ENCODE measurements around the gene TRIB2.
A peak's percentile ranks its signal among the peaks of the same experiment; 100 is the strongest.

Gene TRIB2

DNA sequence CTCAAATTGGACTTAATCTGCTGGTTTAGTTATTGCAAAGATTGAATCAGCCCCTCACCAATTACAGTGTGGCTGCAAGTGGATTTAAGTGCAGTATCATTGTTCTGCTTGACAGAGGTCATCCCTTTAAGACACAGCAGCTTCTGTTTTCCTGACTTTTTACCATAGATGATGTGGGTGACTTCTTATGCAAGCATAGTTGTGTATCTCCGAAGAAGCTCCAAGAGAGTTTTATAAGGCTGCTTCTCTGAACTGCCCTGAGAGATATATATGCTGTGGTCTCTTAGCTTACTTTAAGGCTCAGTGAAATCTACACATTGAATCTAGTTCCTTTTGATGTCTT is 3.5 kb downstream of the TRIB2 start:
- DNase-seq (ENCODE audit: low read depth in 2 of 2): no peak

DNA sequence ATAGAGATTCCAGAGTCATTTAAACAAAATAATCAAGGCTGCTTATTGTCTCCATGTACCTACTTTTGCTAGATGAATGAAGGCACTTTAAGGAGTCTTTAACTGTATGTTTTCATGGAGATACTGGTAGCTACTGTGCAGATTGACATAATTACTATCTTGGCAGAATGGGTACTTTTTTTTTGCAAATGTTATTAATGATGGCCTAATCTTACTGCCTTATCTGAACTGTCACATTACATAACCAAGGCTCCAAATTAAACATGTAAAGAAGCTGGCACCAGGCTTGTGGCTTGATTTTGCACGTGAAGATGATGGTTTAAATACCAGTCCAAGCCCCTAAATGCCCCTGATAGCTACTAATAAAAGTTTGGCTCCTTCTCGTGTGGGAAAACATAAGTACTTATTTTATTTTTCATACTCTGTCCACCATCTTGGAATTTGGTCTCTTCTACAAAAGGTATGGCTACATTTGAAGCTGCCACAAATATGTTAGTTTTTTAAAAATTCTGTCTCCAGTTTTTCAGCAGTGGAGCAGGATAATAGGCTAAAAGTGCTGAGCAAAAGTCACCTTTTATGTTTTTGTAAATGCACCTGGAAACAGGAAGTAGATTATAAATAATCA is 4.1 kb downstream of the TRIB2 start:
- DNase-seq (ENCODE audit: low read depth in 2 of 2): no peak

DNA sequence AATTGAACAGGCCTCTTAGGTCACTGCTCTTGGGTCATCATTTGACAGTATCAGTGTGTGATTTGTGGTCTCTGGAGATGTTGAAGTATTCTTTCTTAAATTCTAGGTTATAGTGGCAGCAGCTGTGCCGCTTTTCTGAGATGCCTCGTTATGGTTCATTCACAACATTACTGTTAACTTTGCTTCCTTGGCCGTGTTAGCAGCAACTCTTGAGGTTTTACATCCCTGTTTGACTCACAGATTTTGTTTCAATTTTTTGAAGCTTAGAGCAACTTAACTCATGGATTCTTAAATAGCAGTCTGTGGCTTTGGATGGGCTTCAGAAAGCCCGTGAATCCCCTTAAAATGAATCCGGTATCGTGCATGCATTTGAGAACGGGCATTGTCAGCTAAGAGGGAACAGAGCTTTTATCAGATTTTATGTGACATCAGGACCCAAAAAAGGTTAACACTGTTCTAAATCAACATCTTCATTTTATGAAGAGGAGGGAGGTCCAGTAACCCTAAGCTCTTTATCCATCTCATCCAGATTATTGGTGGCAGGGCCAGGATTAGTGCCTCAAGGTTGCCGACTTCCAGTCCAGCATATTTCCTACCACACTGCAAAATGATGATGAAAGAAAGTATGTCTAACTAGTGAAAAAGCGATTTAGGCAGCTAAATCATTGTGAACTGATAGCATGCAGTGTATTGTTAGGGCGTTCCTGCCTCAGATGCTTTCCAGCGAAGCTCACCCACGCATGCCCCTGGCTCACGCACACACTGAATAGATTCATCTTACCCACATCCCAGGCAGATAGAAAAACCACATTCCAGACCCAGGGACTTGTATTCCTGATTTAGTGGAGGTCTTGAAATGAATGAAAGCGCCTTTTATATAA is 5.1 kb downstream of the TRIB2 start:
- DNase-seq (ENCODE audit: low read depth in 2 of 2): peak in 1 of 2 experiments; percentile 17

DNA sequence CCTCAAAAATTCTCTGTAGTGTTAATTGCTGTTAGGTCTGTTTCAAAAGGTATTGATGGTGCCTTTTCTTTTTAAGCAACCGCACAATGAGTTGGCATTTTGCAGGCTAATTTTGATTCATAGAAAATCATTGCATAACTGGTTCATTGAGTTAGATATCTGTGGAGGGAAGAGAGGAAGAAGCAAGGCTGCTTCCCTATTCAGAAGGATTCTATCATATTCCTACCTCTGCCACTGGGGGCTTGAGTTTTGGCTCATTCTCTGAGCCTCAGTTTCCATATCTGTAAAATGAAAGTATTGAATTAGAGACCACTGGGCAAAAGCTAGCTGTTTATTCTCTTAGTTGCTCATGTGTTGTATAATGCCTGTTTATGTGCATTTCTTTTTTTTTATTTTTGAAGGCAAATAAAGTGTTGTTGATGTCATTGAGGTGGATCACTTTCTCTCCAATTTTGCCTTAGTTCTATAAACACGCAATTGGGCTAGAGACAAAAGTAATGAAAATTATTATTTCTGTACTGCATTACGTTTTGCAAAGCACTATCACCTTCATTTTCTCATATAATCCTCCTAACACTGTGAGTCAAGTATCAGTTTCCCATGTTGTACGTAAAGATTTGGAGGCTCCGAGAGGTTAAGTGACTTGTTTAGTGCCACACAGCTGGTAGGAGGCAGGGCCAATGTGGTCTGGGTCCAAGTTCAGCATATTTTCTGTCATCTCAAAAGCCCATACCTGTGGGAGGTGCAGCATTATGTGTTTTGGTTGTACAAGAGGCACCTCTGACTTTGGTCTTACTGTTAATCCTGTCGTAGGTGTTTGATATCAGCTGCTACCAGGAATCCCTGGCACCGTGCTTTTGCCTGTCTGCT is 5.9 kb downstream of the TRIB2 start:
- DNase-seq (ENCODE audit: low read depth in 2 of 2): no peak

DNA sequence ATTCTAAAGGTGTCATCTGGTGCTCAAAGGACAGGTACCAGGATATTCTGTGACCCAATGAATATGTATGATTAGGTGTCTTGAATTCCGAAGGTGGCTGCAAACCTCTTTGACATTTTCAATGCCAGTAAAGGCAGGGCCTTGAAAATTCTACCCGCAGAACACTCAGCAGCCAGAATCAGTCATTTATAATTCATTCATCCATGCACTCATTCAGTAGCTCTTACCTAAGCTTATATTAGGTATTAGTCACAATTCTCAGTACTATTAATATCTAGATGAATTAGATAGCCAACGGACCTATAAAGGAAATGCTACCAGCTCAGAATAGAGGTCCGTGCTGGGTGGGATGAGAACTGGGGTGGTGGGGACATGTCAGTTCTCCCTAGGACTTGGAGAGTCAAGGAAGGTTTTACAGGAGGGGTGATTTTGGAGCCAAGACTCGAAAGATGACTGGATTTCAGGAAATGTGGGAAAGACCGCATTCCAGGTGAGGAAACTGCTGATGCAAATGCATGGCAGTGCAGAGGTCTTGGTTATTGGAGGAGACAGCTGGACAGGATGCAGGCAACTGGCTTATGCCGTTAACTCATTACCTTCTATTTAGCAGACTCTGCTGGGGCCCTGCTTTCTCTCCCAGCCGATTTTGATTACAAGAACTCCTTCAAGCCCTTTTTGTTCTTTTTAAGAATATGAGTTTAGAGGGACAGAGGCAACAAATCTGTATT is 7.2 kb downstream of the TRIB2 start:
- DNase-seq (ENCODE audit: low read depth in 2 of 2): no peak

DNA sequence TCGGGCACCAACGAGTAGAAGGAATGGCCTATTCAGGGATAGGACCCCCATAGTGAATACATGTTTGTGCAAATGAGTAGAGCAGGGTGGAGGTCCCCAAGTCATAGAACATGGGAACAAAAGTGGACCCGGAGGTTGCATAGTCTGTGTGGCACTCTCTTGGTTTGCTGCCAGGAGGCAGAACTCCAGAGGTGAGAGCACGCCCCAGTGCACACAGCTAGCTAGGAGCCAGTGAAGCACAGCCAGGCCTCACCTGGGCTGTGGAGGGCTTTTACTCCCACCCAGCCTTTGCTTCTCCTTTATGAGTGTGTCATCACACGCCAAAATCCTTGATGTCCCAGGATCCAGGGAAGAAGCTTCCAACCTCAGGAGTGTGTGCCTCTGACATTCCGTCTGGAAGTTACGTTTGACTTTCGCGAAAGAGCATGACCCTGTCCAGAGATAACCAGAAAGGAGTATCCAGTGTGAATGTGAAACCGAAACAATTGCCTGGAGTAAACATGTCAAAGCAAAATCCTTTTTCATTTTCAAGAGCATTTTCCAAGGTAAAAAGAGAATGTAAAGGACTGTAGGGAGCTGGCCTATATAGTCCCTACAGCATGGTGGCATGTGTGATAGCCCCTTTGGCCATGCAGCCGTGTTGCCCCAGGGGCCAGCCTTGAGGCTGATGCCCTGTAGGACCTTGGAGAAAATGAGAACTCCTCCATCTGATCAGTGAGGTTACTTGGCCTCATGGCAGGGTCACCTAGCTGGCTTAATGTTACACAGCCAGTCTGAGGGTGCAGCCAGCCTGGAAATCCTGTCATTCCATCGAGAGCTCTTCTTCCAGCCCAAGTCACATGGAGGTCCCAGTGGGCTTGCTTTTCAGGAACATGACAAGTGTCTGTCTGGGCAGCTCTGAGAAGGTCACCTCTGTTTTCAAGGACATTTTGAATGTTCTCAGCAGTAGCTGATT is 8.8 kb downstream of the TRIB2 start:
- no peak for DNase-seq (ENCODE audit: low read depth in 2 of 2)

DNA sequence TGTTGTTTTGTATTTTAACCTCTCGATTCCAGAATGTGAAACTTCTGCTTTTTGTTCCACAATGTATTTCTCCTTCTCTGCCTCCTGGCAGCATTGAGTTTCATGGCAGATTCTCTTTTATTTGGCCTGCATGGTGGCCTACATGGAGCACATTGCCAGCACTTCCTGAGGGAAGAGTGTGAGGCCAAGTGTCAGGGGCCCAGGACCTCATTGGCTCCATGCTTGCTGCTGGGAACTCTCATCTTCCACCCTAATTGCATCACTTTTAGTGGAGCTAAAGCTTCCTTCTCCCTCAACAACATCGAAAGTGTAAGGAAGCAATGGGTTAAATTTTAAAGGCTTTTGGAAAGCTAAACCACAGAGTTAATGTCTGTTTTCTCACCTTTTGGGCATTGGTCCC is 9.5 kb downstream of the TRIB2 start:
- DNase-seq (ENCODE audit: low read depth in 2 of 2): no peak

DNA sequence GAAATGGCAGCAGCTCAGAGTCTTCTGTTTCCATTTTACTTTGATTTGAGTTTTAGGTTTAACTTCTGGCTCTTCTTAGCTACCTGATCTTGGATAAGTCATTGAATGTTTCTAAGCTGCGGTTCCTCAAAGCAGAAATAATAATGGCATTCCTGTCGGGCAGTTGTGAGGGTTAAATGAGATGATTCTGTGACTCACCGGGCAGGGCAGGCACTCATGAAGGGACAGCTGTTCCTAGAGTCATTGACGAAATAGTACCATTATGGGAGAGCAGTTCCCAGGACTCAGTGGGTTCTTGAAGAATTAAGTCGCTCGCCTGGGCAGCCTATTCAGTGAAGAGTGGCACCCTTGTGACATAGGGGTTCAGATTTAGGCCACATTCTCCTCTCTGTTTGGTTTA is 10.3 kb downstream of the TRIB2 start:
- DNase-seq (ENCODE audit: low read depth in 2 of 2): no peak

DNA sequence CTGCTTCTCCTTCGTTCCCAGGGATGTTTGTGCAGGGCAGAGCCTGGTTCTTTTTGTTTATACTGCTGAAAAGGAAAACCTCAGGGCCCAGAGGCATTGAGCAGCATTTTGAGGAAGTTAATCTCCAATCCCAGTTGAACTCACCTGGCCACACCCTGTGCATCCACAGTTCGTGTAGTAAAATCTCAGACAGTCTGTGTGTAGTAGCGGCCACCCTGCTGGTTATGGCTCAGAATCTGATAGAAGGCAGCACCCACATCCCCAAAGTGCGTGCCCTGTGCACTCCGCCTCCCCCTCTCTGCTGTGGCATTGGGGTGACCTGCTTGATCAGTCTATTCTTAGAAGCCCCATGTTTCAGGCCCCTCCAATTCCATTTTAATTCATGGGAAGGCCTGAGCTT is 10.9 kb downstream of the TRIB2 start:
- no peak for DNase-seq (ENCODE audit: low read depth in 2 of 2)

DNA sequence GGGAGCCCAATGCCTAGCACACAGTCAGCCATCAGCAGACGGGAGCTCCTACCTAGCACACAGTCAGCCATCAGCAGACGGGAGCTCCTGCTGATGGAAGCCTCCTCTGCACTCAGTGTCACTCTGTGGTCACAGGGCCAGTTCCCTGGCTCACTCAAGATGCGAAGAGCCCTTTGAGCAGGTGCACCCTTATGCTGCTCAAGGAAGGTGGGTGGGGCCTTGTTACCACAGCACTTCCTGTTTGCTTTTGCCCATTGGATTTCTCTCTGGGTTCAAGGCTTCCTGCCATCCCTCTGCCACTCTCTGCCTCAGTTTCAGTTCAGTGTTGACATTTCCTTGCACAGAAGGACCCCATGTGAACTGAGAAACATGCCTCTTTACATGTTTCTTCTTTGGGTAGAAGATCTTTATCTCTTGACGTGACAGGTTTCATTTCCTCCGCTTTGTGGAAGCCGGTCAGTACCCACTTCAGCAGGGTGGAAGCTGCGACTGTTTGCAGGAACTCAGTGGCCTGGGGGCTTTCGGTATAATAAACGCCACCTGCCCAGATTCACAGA is 11.6 kb downstream of the TRIB2 start:
- DNase-seq (ENCODE audit: low read depth in 2 of 2): peak in 1 of 2 experiments; percentile 25

DNA sequence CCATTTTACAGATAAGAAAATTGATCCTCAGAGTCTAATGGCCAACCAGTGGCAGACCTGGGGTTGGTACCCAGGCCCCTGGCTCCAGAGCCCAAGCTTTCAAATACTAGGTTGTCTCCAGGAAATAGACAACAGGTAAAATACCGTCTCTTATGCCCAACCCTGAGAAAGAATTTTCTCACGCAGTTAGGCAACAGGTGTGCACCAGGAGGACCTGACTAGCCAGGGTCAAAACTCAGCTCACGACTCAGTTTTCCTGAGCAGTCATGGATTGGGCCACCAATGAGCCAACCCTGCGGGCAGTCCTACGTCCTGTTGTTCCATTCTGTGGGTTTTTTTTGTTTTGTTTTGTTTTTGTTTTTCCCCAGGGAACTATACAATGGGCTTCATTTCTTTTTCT is 13.5 kb downstream of the TRIB2 start:
- DNase-seq (ENCODE audit: low read depth in 2 of 2): no peak

DNA sequence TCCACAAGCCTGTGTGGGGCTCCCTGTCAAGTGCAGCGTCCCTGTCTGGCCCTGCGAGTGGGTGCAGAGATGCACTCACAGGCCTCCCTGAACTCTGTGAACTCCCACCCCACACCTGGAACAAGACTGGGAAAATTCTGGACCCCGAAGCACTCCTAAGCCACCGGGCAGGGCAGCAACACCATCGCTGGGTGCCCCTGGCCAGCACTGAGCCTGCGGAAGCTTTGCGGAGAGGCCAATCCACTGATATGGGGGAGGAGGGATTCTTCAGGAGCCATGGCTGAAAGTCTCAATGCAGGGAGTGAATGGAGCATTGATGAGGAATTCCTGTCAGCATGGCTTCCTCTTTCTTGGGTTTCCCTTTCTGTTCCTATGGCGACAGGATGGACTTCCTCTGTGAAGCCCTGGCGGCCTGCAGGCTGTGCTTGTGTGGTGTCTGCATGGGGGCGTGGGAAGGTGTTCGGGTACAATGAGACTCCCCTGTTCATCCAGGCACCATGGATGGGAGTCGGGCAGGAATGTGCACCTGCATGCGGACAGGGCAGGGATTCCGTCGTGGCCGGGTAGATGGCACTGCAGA is 15.1 kb downstream of the TRIB2 start:
- DNase-seq (ENCODE audit: low read depth in 2 of 2): no peak

DNA sequence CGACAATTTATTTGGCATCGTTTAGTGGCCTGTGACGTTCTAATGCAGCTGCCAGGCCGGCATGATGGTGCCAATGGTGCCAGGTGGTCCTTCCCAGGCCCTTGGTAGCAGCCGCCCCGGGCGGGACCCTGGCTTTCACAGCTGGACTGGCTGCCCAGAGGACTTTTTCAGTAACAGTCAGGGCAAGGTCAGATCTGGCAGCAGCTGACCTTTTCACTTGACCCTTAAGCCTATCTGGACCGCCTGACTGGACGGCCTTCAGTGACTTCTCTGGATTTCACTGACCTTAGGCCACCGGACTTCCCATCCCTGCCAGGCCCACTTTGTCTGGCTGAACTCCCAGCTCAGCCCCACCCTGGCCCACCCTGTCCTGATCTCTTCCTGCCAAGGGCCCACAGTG is 15.9 kb downstream of the TRIB2 start:
- no peak for DNase-seq (ENCODE audit: low read depth in 2 of 2)

DNA sequence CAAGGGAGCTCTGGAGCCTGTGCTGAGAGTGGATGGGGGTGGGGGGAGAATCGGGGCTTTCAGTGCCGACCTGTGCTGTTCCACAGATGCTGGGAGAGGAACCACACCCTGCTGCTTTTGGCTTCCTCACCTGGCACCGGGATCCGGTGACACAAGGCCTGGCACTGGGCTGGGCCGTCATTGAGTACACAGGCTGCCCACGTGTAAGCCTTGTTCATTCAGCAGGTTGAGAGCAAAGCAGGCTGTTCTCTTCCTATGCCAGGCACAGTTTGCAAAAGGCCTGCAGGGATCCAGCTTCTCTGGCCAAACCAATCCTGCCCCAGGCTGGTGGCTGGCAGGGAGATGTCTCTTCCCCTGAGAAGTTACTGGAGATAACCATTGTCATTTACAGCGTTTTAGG is 17.1 kb downstream of the TRIB2 start:
- no peak for DNase-seq (ENCODE audit: low read depth in 2 of 2)

DNA sequence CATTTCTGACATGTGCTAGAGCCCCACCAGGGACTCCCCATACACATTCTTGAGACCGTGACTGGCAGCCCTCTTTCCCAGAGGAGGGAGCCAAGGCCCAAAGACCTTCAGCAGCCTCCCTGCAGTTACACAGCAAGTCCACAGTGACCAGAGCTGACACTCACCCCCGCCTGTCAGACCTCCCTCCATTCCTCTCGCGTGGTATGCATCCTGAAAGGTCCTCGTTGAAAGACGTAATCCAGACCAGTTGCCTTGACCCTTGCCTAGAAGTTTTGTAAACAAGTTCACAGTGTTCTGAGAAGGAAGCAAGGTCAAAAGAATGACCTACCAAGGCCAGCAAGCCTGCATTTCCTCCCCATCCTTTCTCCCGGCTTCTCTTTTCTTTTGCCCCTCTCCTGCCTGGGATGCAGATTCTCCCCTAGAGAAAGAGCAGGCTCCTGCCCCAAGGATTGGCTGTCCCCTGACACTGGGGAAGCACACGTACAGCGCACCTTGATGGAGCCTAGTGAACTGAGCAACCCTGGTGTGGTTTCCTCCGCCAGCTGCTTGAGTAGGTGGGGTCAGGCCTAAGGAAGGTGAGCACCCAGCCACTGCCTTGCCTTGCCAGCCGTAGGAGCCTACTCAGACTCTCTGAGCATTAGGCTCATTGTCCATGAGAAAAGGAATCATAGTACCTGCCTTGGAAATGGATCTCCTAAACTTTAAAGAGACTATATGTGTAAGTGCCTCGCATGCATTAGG is 18.3 kb downstream of the TRIB2 start:
- no peak for DNase-seq (ENCODE audit: low read depth in 2 of 2)

DNA sequence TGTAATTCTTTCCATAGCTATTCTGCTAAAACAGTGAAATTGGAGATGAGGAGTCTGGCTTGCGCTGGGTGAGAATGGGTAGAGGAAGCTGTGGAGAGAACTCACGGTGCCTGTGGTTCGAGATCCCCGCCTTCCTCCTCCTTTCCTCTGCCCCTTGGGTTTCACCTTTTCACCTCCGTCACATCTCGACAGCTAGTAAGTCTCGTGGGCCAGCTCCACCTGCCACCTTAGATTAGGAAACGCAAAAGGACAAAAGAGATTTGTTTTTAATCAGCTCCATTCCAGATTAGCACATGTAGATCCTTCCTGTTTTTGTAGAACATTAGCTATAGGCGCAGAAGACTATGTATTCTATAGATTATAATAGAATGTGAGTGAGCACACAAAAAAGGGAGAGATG is 20.6 kb downstream of the TRIB2 start:
- DNase-seq (ENCODE audit: low read depth in 2 of 2): no peak

DNA sequence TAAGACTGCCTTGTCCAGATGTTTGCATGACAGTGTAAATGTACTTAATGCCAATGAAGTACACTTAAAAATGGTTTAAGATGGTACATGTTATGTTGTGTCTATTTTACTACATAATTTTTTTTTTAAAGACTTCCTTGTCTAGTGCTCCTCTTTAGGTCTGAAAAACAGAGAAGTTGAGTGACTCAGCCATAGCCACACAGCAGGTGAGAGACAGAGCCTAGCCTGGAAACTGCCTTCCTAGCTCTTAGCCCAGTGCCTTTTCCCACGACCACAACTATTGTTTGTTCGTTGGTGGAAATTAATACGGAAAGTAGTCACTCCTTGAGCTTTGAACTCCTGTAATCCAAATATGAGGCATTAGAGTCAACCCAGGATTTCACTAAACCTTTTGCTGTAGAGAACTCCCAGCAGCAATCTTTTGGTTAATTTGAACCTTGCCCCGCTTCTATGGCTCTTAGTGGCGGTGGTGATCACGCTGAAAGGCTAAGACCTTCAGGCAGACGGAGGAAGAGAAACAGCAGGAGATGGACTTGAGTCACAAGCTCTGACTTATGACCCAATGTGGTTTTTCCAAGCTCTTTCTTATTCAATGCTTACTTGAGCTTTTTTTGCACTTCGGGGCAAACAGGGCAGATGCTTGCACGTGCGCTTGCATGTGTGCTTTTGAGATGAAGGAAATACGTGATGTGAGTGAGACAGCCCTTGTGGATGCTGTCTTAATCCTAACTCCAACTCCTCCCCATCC is 21.2 kb downstream of the TRIB2 start:
- DNase-seq (ENCODE audit: low read depth in 2 of 2): no peak

DNA sequence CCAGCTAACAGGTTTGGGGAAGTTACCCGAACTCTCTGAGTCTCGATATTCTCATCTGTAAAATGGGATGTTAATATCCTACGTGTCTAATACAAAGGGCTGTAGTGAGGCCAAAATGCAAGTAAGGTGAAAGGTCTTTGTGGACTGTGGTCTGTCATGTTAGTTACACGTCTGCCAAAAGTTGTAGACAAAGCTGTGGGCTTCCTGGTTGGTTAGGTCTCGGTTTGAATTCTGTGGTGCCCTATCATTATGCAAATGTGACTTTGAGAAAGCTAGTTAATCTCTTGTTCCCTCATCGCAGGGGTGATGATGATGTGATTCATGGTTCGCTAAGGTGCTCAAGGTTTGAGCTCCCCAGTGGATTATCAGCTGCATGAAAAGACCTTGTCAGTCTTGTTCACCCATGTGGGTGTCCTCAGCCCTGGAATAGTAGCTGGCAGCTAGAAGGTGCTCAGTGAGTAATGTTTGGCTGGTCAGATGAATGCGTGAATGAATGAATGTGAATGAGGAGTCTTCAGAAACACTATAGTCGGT is 23.1 kb downstream of the TRIB2 start:
- no peak for DNase-seq (ENCODE audit: low read depth in 2 of 2)
